Upper lobe of right lung (tissue), 1 donor: Measurements from ENCODE around the gene BTLA. TPM values are rescaled to one million over a fixed set of nuclear protein-coding genes. Genes with fewer than 3 reads are reported as not detected.
A peak's percentile ranks its signal among the peaks of the same experiment; 100 is the strongest.
"Not testable (repeated sequence)": the region's sequence is repeated elsewhere in the genome, so short reads cannot be mapped to it uniquely, and the experiment has no call there.

Experiments used
- ATAC-seq: fragments of 200-7000 bp; cut with Tn5 transposase; one replicate; pipeline ENCODE4 v1.9.1; 2020; ENCODE audit warnings: mild to moderate bottlenecking, moderate library complexity
- DNase-seq: peaks from one replicate; pipeline ENCODE4 v3.0.0-alpha.2; 2020
- H3K27ac ChIP-seq: fragments of 200-600 bp; one replicate; pipeline ENCODE4 v1.8.0; 2022
- H3K27me3 ChIP-seq: fragments of 200-600 bp; one replicate; pipeline ENCODE4 v1.8.0; 2022; ENCODE audit warnings: mild to moderate bottlenecking
- H3K36me3 ChIP-seq: fragments of 200-600 bp; one replicate; pipeline ENCODE4 v1.8.0; 2022
- H3K4me1 ChIP-seq: fragments of 200-600 bp; one replicate; pipeline ENCODE4 v1.8.0; 2022
- H3K4me3 ChIP-seq: fragments of 200-600 bp; one replicate; pipeline ENCODE4 v1.8.0; 2022; ENCODE audit warnings: mild to moderate bottlenecking
- H3K9me3 ChIP-seq: fragments of 200-600 bp; one replicate; pipeline ENCODE4 v1.8.0; 2022
- CTCF ChIP-seq: fragments of 200-600 bp; IDR thresholded peaks from one replicate; pipeline ENCODE4 v1.8.0; 2022; ENCODE audit warnings: antibody characterized with exemption
- intact Hi-C: fragments of 100-400 bp; cut with DNase I; formaldehyde crosslinking; loops from one replicate; pipeline ENCODE4 v1.11.0; 2022
- long read RNA-seq: library from polyadenylated mRNA; unstranded; transcript quantifications from one replicate; pipeline ENCODE4 v2.0.0, GENCODE V29; 2021
- total RNA-seq: library from RNA; stranded (reverse); fragmentation: NEBNext Ultra II Directional; extraction: Animal tissue kit (Norgen Biotek cat#: 25700); gene quantifications from one replicate; pipeline ENCODE4 v1.2.1, GENCODE V29; 2021
- donor health status: DM: no; HTN: yes; CAD: no; lungs with severe emphysema.

The BTLA gene
- total RNA-seq = 0.78 TPM
- long read RNA-seq, partial matches to known transcripts = 1 of 1 reads
- long read RNA-seq, other reads (novel, unspliced or antisense) = 0 of 1 reads

GRCh38 chr3:112498914-112499711 lies at the start of gene BTLA:
BTLA (minus strand) TSS chr3:112499472; CDS start chr3:112499358, 114 bp downstream.
- no peaks in the 10 kb centered on the region for H3K27me3 ChIP-seq
- intact Hi-C loops = no loop called here
- H3K9me3 ChIP-seq = no peaks in the 10 kb centered on the region
- ATAC-seq = no peak
- DNase-seq = no peak
- no peaks in the 10 kb centered on the region for H3K36me3 ChIP-seq
- H3K4me3 ChIP-seq = peak within 1 kb of the TSS; percentile 29
- no peak for TF ChIP-seq CTCF
- H3K4me1 ChIP-seq = no peaks in the 10 kb centered on the region
- no peak within 1 kb of the TSS for H3K27ac ChIP-seq

- H3K36me3 ChIP-seq = peaks cover 65% of the 10 kb centered on the region
- TF ChIP-seq CTCF = no peak
- no peak overlapping the region for H3K4me3 ChIP-seq
- no peaks in the 10 kb centered on the region for H3K4me1 ChIP-seq
- ATAC-seq (no peak), DNase-seq (no peak)
- H3K27ac ChIP-seq = no peak overlapping the region
- no peaks in the 10 kb centered on the region for H3K9me3 ChIP-seq
- no peaks in the 10 kb centered on the region for H3K27me3 ChIP-seq
- intact Hi-C loops = no loop called here
These were observed 47.0 kb upstream of the BTLA start for GRCh38 chr3:112546216-112546759.

- no peaks in the 10 kb centered on the region for H3K4me1 ChIP-seq
- no peak for DNase-seq
- no peak overlapping the region for H3K27ac ChIP-seq
- H3K9me3 ChIP-seq = no peaks in the 10 kb centered on the region
- no peak for ATAC-seq
- H3K27me3 ChIP-seq = no peaks in the 10 kb centered on the region
- intact Hi-C loops = no loop called here
- H3K4me3 ChIP-seq = no peak overlapping the region
- H3K36me3 ChIP-seq = peaks cover 77% of the 10 kb centered on the region
- TF ChIP-seq CTCF = no peak
These were observed 40.8 kb upstream of the BTLA start for GRCh38 chr3:112539825-112540650.

- Histone ChIP-seq H3K36me3 (peaks cover 85% of the 10 kb centered on the region), H3K9me3 (no peaks in the 10 kb centered on the region), H3K4me3 (no peak overlapping the region), H3K27ac (no peak overlapping the region), H3K4me1 (no peaks in the 10 kb centered on the region), H3K27me3 (no peaks in the 10 kb centered on the region)
- peak; percentile 61 for TF ChIP-seq CTCF
- intact Hi-C loops = no loop called here
- no peak for ATAC-seq
- DNase-seq = no peak
These were observed 32.1 kb upstream of the BTLA start for GRCh38 chr3:112531358-112531781.

- H3K27ac ChIP-seq = no peak overlapping the region
- no peak for TF ChIP-seq CTCF
- H3K9me3 ChIP-seq = no peaks in the 10 kb centered on the region
- H3K4me3 ChIP-seq = no peak overlapping the region
- H3K4me1 ChIP-seq = no peaks in the 10 kb centered on the region
- intact Hi-C loops = no loop called here
- no peak for ATAC-seq
- DNase-seq = no peak
- H3K27me3 ChIP-seq = no peaks in the 10 kb centered on the region
- H3K36me3 ChIP-seq = peaks cover 78% of the 10 kb centered on the region
These were observed 31.3 kb upstream of the BTLA start for GRCh38 chr3:112530573-112530972.

GRCh38 chr3:112524127-112524526 lies 24.9 kb upstream of the BTLA start:
- intact Hi-C loops = loop anchor here (5.0 kb wide), 1 partner anchor 197 kb away; no protein-coding TSS in a partner anchor
- not testable (repeated sequence) for ATAC-seq, H3K27me3 ChIP-seq

More at GRCh38 chr3:112524127-112524526, 24.9 kb upstream of the BTLA start:
- not testable (repeated sequence) for DNase-seq, H3K4me1 ChIP-seq, H3K9me3 ChIP-seq, H3K27ac ChIP-seq, H3K4me3 ChIP-seq
- peaks cover 21% of the 10 kb centered on the region for H3K36me3 ChIP-seq
